ENCODE results near the gene CORO2A.

The CORO2A gene

DNA sequence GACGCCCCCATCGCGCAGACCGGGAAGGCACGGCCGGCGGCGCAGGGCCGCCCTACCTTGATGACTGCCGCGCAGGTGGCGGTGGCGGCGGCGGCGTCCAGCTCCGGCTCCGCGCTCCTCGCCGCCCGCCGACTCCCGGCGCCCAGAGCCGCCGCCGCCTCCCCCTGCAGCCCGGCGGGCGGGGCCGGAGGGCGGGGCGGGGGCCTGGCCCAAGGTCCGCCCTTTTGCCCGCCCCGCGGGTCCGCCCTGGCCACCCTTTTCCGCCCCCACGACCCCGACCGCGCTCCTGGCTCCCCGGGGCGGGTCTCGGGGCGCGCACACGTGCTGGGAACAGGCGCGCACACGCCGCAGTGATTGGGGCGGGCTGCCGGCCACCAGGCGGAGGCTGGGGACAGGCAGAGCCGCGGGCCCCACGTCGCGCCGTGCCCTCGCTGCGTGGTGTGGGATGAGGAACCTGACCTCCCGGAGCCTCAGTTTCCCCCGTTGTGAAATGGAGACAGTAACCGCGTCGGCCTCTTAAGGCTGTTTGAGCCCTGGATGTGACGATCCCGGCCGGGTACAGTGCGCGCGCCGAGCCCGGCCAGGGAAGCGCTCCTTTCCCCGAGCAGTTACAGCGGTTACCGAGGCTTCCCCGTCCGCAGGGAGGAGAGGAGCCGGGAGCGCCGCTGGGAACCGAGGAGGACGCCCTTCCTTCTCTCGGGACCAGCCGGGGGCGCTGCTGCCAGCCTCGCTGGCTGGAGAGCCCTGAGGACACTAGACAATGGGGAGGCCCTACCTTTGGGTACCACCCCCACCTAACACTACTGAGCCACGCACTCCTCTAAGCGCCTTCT is at the start of gene CORO2A:
CORO2A (minus strand) TSS at position 135 of the 833 bp plus-strand sequence. CDS start 34,977 bp downstream, outside the sequence.
- peak; percentile 92 for DNase-seq

DNA sequence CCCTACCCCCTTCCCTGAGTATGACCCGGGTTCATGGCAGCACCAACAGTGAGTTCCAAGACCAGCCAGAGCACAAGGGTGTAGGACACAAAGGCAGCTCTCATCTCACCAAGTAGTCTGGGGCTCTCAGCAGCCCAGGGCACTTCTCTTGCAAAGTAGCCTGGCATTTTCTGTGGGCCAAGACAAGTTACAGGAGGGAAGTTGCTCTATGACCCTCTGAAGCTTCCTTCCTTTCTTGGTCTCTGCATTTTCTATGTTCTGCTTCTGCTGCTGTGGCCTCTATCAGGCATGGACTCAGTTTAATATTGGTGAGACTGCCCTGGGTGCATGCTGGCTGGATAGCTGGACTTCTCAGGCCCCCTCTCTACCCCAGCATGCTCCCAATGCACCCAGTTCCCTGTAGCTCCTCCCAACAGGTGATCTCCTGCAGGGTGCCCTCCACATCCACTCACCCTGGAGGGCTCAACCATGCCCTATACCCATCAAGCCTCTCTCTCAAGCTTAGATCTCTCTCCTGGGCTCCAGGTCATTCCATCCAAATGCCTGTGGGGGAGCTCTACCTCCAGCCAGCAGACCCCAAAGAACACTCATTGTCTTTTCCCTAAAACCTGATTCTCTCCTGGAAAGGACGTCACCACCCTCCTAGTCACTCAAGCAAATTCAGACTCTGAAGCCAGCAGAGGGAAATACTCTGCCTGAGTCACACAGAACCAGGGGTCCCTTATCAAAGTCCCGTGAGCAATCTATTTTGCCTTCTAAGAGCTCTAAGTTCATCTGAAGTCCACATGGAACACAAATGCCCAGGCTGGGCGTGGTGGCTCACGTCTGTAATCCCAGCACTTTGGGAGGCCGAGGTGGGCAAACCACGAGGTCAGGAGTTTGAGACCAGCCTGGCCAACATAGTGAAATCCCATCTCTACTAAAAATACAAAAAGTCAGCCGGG is 49.2 kb upstream of the CORO2A start:
- no peak for DNase-seq

DNA sequence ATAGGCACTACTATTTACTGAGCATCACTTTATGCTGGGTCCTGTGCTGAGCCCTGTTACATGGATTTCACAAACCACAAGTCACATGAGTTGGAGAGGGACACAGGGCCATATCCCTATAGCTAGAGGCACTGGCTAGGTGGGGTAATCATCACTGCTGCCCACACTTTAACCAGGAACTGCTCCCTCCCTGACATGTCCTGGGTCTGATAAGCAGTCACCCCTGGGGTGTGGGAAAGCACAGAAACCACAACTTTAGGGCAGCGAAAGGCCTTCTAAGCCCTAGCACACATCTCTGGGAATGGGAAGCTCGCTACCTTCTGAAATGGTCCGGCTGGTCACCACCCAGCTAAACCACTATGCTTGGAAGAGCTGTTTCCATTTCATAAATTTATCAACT is 48.0 kb upstream of the CORO2A start:
- no peak for DNase-seq

- no peak for DNase-seq
Measured at GRCh38 chr9:98236901-98237487, 44.6 kb upstream of the CORO2A start.

DNA sequence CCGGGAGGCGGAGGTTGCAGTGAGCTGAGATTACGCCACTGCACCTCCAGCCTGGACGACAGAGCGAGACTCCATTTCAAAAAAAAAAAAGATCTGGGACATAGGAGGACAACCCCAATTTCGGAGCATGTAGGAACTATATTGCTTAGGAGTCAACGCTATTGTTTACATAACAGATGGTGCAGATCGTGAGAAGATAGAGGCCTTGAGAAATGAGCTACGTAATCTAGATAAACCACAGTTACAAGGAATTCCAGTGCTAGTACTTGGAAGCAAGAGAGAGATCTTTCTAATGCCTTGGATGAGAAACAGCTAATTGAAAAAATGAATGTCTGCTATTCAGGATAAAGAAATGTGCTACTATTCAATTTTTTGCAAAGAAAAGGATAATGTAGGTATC is 42.7 kb upstream of the CORO2A start:
- DNase-seq, result no peak

DNA sequence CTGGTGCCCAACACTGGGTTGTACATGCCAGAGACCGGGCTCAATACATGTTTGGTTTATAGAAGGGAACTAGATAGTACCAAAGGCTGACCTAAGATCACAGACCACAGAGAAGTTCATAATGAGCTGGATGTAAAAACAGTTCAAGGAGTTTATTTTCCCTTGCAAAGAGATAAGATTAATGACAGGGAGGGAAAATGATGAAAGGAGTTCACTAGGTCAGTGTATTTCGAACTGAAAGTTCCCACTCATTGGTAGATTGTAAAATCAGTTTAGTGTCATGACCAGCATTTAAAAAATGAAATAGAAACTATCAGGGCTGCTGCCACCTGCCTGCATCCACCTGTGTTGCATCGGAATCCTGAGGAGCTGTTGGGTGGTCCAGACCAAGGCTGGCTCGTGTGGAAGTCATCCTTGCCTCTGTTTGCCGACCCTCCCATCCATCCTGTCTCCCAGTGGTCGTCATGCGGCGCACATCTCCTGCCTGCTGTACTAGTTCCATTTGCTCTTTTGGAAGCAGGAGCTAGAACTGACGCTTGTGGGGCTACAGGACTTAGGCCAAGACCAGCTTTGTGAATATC is 41.9 kb upstream of the CORO2A start:
- DNase-seq, result no peak

GRCh38 chr9:98232926-98233325 is 40.5 kb upstream of the CORO2A start:
- no peak for DNase-seq

GRCh38 chr9:98231770-98232478 is 39.5 kb upstream of the CORO2A start:
- no peak for DNase-seq

- DNase-seq, result no peak
Measured at GRCh38 chr9:98230789-98231188, 38.4 kb upstream of the CORO2A start.

- no peak for DNase-seq
Measured at GRCh38 chr9:98230304-98230703, 37.9 kb upstream of the CORO2A start.

DNA sequence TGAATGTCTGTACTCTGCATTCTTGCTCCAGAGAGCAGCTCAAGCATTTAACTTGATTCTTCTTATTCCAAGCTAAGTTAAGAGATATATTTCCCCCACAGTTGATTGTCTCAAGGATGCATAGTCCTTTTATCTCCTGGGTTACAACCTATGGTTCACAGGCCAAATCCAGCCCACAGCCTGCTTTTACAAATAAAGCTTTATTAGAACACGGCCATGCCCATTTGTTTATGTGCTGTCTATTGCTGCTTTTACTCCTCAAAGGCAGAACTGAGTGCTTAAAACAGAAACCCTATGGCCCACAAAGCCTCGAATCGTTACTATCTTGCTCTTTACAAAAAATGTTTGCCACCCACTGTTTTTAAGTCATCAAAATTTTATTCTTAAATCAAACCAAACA is 37.2 kb upstream of the CORO2A start:
- DNase-seq, result no peak

DNA sequence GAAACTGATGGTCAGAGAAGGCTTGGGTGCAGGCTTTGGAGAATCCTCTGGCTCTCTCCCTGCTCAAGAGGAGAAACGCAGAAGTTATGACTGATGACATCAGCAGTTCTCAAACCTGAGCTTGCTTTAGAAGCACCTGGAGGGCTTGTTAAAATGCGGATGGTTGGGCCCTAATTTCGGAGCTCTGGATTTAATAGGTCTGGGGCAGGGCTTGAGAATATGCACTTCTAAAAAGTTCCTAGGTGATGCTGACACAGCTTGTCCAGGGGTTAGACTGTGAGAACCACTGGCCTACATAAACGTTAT is 36.6 kb upstream of the CORO2A start:
- no peak for DNase-seq

DNA sequence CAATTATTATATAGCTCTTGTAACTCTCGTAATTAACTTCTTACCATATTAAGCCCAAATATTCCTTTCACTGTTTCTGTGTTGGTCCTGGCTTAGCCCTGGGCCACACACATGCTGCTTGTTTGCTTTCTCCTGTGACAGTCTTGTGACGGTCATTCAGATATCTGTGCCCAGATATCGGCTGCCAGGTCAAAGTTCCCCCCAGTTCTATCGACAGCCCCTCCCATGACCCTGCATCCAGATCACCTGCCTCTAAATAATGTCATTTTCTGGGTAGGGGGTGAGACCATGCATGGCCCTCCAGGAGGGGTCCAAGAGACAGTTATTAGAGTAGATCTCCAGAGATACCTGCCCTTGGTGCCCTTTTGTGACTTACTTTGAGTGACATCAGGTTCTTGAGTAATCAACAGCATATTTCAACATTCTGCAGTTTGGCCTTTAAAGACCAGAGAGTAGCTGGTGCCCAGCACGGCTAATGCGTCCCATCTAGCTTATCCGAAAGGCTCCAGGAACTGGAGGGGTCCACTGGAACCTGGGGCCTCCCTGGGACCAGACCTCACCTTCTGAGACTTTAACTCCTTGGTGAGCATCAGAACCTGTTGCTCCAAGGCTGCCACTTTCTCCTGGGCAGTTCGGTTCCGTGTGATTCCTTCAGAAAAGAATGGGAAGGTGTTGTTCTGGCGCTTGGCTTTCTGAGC is 36.1 kb upstream of the CORO2A start:
- no peak for DNase-seq

- no peak for DNase-seq
Measured at GRCh38 chr9:98227883-98228282, 35.4 kb upstream of the CORO2A start.

DNA sequence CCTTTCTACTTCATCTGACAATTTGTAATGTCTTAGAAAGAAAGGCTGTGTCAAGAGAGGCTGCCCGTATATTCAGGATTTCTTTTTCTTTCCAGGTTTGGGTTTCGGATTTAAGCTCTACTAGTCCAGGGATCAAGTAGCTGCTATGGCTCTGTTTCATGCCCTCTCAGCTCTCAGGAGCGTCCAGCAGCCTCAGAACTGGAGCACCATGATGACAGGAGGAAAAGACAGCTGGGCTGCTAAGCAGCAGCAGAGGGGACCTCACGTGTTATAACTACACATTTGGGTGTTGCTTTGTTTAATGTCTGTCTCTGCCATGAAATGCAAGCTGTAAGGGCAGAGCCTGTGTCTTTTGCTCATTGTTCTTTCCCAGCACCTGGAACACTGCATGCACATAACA is 34.5 kb upstream of the CORO2A start:
- DNase-seq, result no peak

- DNase-seq, result no peak
Measured at GRCh38 chr9:98226516-98226915, 34.1 kb upstream of the CORO2A start.

GRCh38 chr9:98225015-98225442 is 32.6 kb upstream of the CORO2A start:
- DNase-seq, result no peak

- DNase-seq, result no peak
Measured at GRCh38 chr9:98222885-98223691, 30.7 kb upstream of the CORO2A start.

GRCh38 chr9:98220911-98221310 is 28.5 kb upstream of the CORO2A start:
- no peak for DNase-seq

- no peak for DNase-seq
Measured at GRCh38 chr9:98219794-98220370, 27.4 kb upstream of the CORO2A start.

- DNase-seq, result no peak
Measured at GRCh38 chr9:98219364-98219716, 26.9 kb upstream of the CORO2A start.

Measured in NCI-H510A treated with DMSO at 0.1 percent for 48 hours (cell line).